Amniotic stem cell (primary cell): ENCODE measurements around the gene RAD51C.
"Not testable (repeated sequence)": the region's sequence is repeated elsewhere in the genome, so short reads cannot be mapped to it uniquely, and the experiment has no call there.

Experiments used
- DNase-seq: peaks from one replicate; lab custom pipeline; 2025; lab: John Stamatoyannopoulos, UW

Gene RAD51C

GRCh38 chr17:58684003-58684402 lies 8.4 kb upstream of the RAD51C start:
- DNase-seq: no peak

- DNase-seq: not testable (repeated sequence)
Measured at GRCh38 chr17:58684462-58684861, 7.9 kb upstream of the RAD51C start.

GRCh38 chr17:58686980-58687379 lies 5.4 kb upstream of the RAD51C start:
- no peak for DNase-seq

- DNase-seq: no peak
Measured at GRCh38 chr17:58688521-58688920, 3.9 kb upstream of the RAD51C start.

GRCh38 chr17:58690033-58690432 lies 2.4 kb upstream of the RAD51C start:
- not testable (repeated sequence) for DNase-seq

- DNase-seq: no peak
Measured at GRCh38 chr17:58691701-58692238, 632 bp upstream of the RAD51C start, which contains the start of gene TEX14. TEX14 (minus strand) TSS chr17:58692045; CDS start chr17:58652001, 40,044 bp downstream.

GRCh38 chr17:58693208-58693607 lies 806 bp downstream of the RAD51C start:
- no peak for DNase-seq

GRCh38 chr17:58693751-58694150 lies 1.3 kb downstream of the RAD51C start:
- DNase-seq: no peak

- DNase-seq: no peak
Measured at GRCh38 chr17:58694302-58694701, 1.9 kb downstream of the RAD51C start.

- no peak for DNase-seq
Measured at GRCh38 chr17:58694826-58695225, 2.4 kb downstream of the RAD51C start.

GRCh38 chr17:58699771-58700170 lies 7.4 kb downstream of the RAD51C start:
- no peak for DNase-seq

GRCh38 chr17:58702045-58702476 lies 9.7 kb downstream of the RAD51C start:
- no peak for DNase-seq

- DNase-seq: no peak
Measured at GRCh38 chr17:58702708-58703107, 10.3 kb downstream of the RAD51C start.

- DNase-seq: no peak
Measured at GRCh38 chr17:58703137-58703915, 10.9 kb downstream of the RAD51C start.

GRCh38 chr17:58703916-58704286 lies 11.5 kb downstream of the RAD51C start:
- no peak for DNase-seq

- DNase-seq: no peak
Measured at GRCh38 chr17:58706351-58707140, 14.1 kb downstream of the RAD51C start.

- peak; percentile 39 for DNase-seq
Measured at GRCh38 chr17:58710948-58711552, 18.6 kb downstream of the RAD51C start.

GRCh38 chr17:58722274-58722673 lies 29.9 kb downstream of the RAD51C start:
- DNase-seq: no peak

- DNase-seq: no peak
Measured at GRCh38 chr17:58722696-58723095, 30.3 kb downstream of the RAD51C start.

GRCh38 chr17:58728798-58729197 lies 36.4 kb downstream of the RAD51C start:
- DNase-seq: no peak

- no peak for DNase-seq
Measured at GRCh38 chr17:58730937-58731336, 38.5 kb downstream of the RAD51C start.

GRCh38 chr17:58734040-58734439 lies 41.6 kb downstream of the RAD51C start:
- no peak for DNase-seq
